ENCODE measurements around the gene MIA2. TPM values are rescaled to one million over a fixed set of nuclear protein-coding genes. Genes with fewer than 3 reads are reported as not detected.
"Not testable (repeated sequence)": the region's sequence is repeated elsewhere in the genome, so short reads cannot be mapped to it uniquely, and the experiment has no call there.

The MIA2 gene
- total and polyA plus RNA-seq, 4 donors: 39.2 to 106 (median 56.4) TPM

- TF ChIP-seq MAX (IDR thresholded peaks at IDR 0.05): no peak
- no peak for TF ChIP-seq REST (IDR thresholded peaks at IDR 0.05)
- no peak for TF ChIP-seq SP1 (IDR thresholded peaks at IDR 0.05)
Measured at GRCh38 chr14:39230416-39231035, 3.2 kb upstream of the MIA2 start (continued).

GRCh38 chr14:39231751-39232553 lies 1.8 kb upstream of the MIA2 start:
- TF ChIP-seq HNF4A (conservative IDR thresholded peaks at IDR 0.05) (peak; percentile 78 to 79), JUND (IDR thresholded peaks at IDR 0.05) (peak in 1 of 2 donors; percentile 33), CTCF (IDR thresholded peaks at IDR 0.05; ENCODE audit: low read depth, low read length, missing input control) (peak; percentile 28), RAD21 (IDR thresholded peaks at IDR 0.05) (peak; percentile 75 to 76), HNF4G (IDR thresholded peaks at IDR 0.05) (peak; percentile 48), SP1 (IDR thresholded peaks at IDR 0.05) (peak; percentile 51)
- WGBS: 61% methylated on average over 11 of the region's 11 CpGs
- H3K36me3 ChIP-seq (ENCODE audit: control insufficient read depth in 4 of 4, insufficient read depth in 3 of 4, low read depth in 1 of 4, low read length in 3 of 4); H3K9me3 ChIP-seq (ENCODE audit: control insufficient read depth in 4 of 4, low read length in 3 of 4); DNase-seq (ENCODE audit: low spot score); H3K4me3 ChIP-seq (ENCODE audit: low read depth in 1 of 3, low read length in 3 of 3); H3K27me3 ChIP-seq (ENCODE audit: control insufficient read depth in 4 of 4, insufficient read depth in 4 of 4, low read length in 3 of 4); H3K9ac ChIP-seq (ENCODE audit: low read depth in 1 of 2, low read length in 2 of 2): not testable (repeated sequence)
- peaks cover 6 to 23% (median 9%) of the 10 kb centered on the region in 4 donors for H3K4me1 ChIP-seq (ENCODE audit: control insufficient read depth in 4 of 4, insufficient read depth in 4 of 4, low read length in 3 of 4)
- H3K27ac ChIP-seq (ENCODE audit: low read depth in 1 of 2, low read length in 2 of 2): peak overlapping the region; percentile 4 to 6

- H3K36me3 ChIP-seq (ENCODE audit: control insufficient read depth in 4 of 4, insufficient read depth in 3 of 4, low read depth in 1 of 4, low read length in 3 of 4): no peaks in the 10 kb centered on the region
- no peak overlapping the region for H3K9ac ChIP-seq (ENCODE audit: low read depth in 1 of 2, low read length in 2 of 2)
- DNase-seq (ENCODE audit: low spot score): no peak
- H3K9me3 ChIP-seq (ENCODE audit: control insufficient read depth in 4 of 4, low read length in 3 of 4): no peaks in the 10 kb centered on the region
- H3K4me1 ChIP-seq (ENCODE audit: control insufficient read depth in 4 of 4, insufficient read depth in 4 of 4, low read length in 3 of 4): peaks cover 9 to 27% (median 10%) of the 10 kb centered on the region in 4 donors
- WGBS: 70% methylated on average over 12 of the region's 12 CpGs
- no peak overlapping the region for H3K4me3 ChIP-seq (ENCODE audit: low read depth in 1 of 3, low read length in 3 of 3)
- no peaks in the 10 kb centered on the region for H3K27me3 ChIP-seq (ENCODE audit: control insufficient read depth in 4 of 4, insufficient read depth in 4 of 4, low read length in 3 of 4)
- peak overlapping the region; percentile 3 to 76 for H3K27ac ChIP-seq (ENCODE audit: low read depth in 1 of 2, low read length in 2 of 2)
- peak; percentile 5 for TF ChIP-seq YY1 (IDR thresholded peaks at IDR 0.05)
- TF ChIP-seq TAF1 (conservative IDR thresholded peaks at IDR 0.05): no peak
- TF ChIP-seq SP1 (IDR thresholded peaks at IDR 0.05): peak; percentile 33
- TF ChIP-seq ZBTB33 (IDR thresholded peaks at IDR 0.05): no peak
- TF ChIP-seq EGR1 (IDR thresholded peaks at IDR 0.05; ENCODE audit: low read depth in 2 of 2): no peak
- no peak for TF ChIP-seq JUND (IDR thresholded peaks at IDR 0.05)
- TF ChIP-seq CTCF (IDR thresholded peaks at IDR 0.05; ENCODE audit: low read depth, low read length, missing input control): no peak
- no peak for TF ChIP-seq FOXA2 (IDR thresholded peaks at IDR 0.05)
- TF ChIP-seq FOXA1 (IDR thresholded peaks at IDR 0.05): no peak
- TF ChIP-seq NR2F2 (IDR thresholded peaks at IDR 0.05): no peak
- TF ChIP-seq HNF4G (IDR thresholded peaks at IDR 0.05): no peak
- no peak for TF ChIP-seq RXRA (IDR thresholded peaks at IDR 0.05)
- TF ChIP-seq MAX (IDR thresholded peaks at IDR 0.05): no peak
Measured at GRCh38 chr14:39232554-39233415, 930 bp upstream of the MIA2 start.

Data from liver (tissue), 9 donors.